ENCODE results near the gene FCHSD2. TPM values are rescaled to one million over a fixed set of nuclear protein-coding genes. Genes with fewer than 3 reads are reported as not detected.

Gene FCHSD2
- 16.0 and 18.1 TPM in 2 replicates for total RNA-seq

DNA sequence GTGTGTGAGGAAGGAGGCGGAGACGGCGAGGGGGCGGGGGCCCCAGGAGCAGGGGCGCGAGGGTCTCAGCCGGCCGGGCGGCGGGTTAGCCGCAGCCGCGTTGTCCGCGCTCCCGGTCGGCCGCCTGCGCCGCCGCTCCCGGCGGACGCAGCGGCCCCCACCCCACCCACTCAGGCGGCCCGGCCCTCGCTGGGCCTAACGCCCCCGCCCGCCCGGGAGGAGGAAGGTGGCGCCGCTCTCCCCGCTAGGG lies at the start of gene FCHSD2:
Gene FCHSD2 (minus strand): TSS at position 191 of the 250 bp plus-strand sequence. CDS start 441 bp downstream, outside the sequence.
- no peak for DNase-seq (ENCODE audit: low spot score)
- H3K36me3 Mint-ChIP-seq (ENCODE audit: low read depth): peaks cover 30% of the 10 kb centered on the region
- peaks cover 33% of the 10 kb centered on the region for H3K4me1 Mint-ChIP-seq (ENCODE audit: low read depth)
- H3K4me3 Mint-ChIP-seq (ENCODE audit: low read depth): peak within 1 kb of the TSS; percentile 99
- H3K27me3 Mint-ChIP-seq (ENCODE audit: low read depth): no peaks in the 10 kb centered on the region
- intact Hi-C loops (cut with micrococcal nuclease): loop anchor here (2.0 to 10.0 kb wide), 2 partner anchors 171 to 417 kb away; no protein-coding TSS in a partner anchor
- no peaks in the 10 kb centered on the region for H3K9me3 Mint-ChIP-seq
- peak within 1 kb of the TSS; percentile 96 for H3K27ac Mint-ChIP-seq

- Mint-ChIP-seq H3K4me3 (ENCODE audit: low read depth) (no peak overlapping the region), H3K4me1 (ENCODE audit: low read depth) (no peaks in the 10 kb centered on the region), H3K9me3 (no peaks in the 10 kb centered on the region), H3K36me3 (ENCODE audit: low read depth) (no peaks in the 10 kb centered on the region), H3K27me3 (ENCODE audit: low read depth) (peaks cover 9% of the 10 kb centered on the region), H3K27ac (no peak overlapping the region)
- intact Hi-C loops (cut with micrococcal nuclease): no loop called here
- DNase-seq (ENCODE audit: low spot score): no peak
Observed at GRCh38 chr11:73191151-73191550, 49.0 kb upstream of the FCHSD2 start.

- Mint-ChIP-seq H3K4me1 (ENCODE audit: low read depth) (no peaks in the 10 kb centered on the region), H3K36me3 (ENCODE audit: low read depth) (no peaks in the 10 kb centered on the region), H3K27ac (no peak overlapping the region), H3K27me3 (ENCODE audit: low read depth) (peaks cover 6% of the 10 kb centered on the region), H3K4me3 (ENCODE audit: low read depth) (no peak overlapping the region), H3K9me3 (no peaks in the 10 kb centered on the region)
- intact Hi-C loops (cut with micrococcal nuclease): no loop called here
- no peak for DNase-seq (ENCODE audit: low spot score)
Observed at GRCh38 chr11:73190557-73190885, 48.4 kb upstream of the FCHSD2 start.

GRCh38 chr11:73189723-73190556 lies 47.8 kb upstream of the FCHSD2 start:
- H3K27ac Mint-ChIP-seq: no peak overlapping the region
- no peak for DNase-seq (ENCODE audit: low spot score)
- peaks cover 6% of the 10 kb centered on the region for H3K27me3 Mint-ChIP-seq (ENCODE audit: low read depth)
- H3K4me1 Mint-ChIP-seq (ENCODE audit: low read depth): peaks cover 4% of the 10 kb centered on the region
- H3K4me3 Mint-ChIP-seq (ENCODE audit: low read depth): no peak overlapping the region
- H3K9me3 Mint-ChIP-seq: no peaks in the 10 kb centered on the region
- no peaks in the 10 kb centered on the region for H3K36me3 Mint-ChIP-seq (ENCODE audit: low read depth)
- intact Hi-C loops (cut with micrococcal nuclease): loop anchor here (10.0 kb wide), 1 partner anchor 95 kb away; no protein-coding TSS in a partner anchor

GRCh38 chr11:73189315-73189714 lies 47.2 kb upstream of the FCHSD2 start:
- intact Hi-C loops (cut with micrococcal nuclease): loop anchor here (10.0 kb wide), 1 partner anchor 95 kb away; no protein-coding TSS in a partner anchor
- H3K27me3 Mint-ChIP-seq (ENCODE audit: low read depth): peaks cover 8% of the 10 kb centered on the region
- H3K9me3 Mint-ChIP-seq: no peaks in the 10 kb centered on the region
- no peaks in the 10 kb centered on the region for H3K36me3 Mint-ChIP-seq (ENCODE audit: low read depth)
- DNase-seq (ENCODE audit: low spot score): no peak
- H3K27ac Mint-ChIP-seq: no peak overlapping the region
- peaks cover 5% of the 10 kb centered on the region for H3K4me1 Mint-ChIP-seq (ENCODE audit: low read depth)
- no peak overlapping the region for H3K4me3 Mint-ChIP-seq (ENCODE audit: low read depth)

- H3K27me3 Mint-ChIP-seq (ENCODE audit: low read depth): peaks cover 11% of the 10 kb centered on the region
- peaks cover 5% of the 10 kb centered on the region for H3K4me1 Mint-ChIP-seq (ENCODE audit: low read depth)
- no peak for DNase-seq (ENCODE audit: low spot score)
- no peaks in the 10 kb centered on the region for H3K36me3 Mint-ChIP-seq (ENCODE audit: low read depth)
- H3K4me3 Mint-ChIP-seq (ENCODE audit: low read depth): no peak overlapping the region
- intact Hi-C loops (cut with micrococcal nuclease): loop anchor here (10.0 kb wide), 1 partner anchor 96 kb away; no protein-coding TSS in a partner anchor
- no peaks in the 10 kb centered on the region for H3K9me3 Mint-ChIP-seq
- no peak overlapping the region for H3K27ac Mint-ChIP-seq
Observed at GRCh38 chr11:73188301-73188700, 46.2 kb upstream of the FCHSD2 start.

- no peak overlapping the region for H3K4me3 Mint-ChIP-seq (ENCODE audit: low read depth)
- intact Hi-C loops (cut with micrococcal nuclease): loop anchor here (10.0 kb wide), 1 partner anchor 97 kb away; no protein-coding TSS in a partner anchor
- H3K36me3 Mint-ChIP-seq (ENCODE audit: low read depth): no peaks in the 10 kb centered on the region
- no peaks in the 10 kb centered on the region for H3K9me3 Mint-ChIP-seq
- H3K4me1 Mint-ChIP-seq (ENCODE audit: low read depth): peaks cover 5% of the 10 kb centered on the region
- no peak for DNase-seq (ENCODE audit: low spot score)
- no peak overlapping the region for H3K27ac Mint-ChIP-seq
- H3K27me3 Mint-ChIP-seq (ENCODE audit: low read depth): peaks cover 15% of the 10 kb centered on the region
Observed at GRCh38 chr11:73187854-73188253, 45.7 kb upstream of the FCHSD2 start.

DNA sequence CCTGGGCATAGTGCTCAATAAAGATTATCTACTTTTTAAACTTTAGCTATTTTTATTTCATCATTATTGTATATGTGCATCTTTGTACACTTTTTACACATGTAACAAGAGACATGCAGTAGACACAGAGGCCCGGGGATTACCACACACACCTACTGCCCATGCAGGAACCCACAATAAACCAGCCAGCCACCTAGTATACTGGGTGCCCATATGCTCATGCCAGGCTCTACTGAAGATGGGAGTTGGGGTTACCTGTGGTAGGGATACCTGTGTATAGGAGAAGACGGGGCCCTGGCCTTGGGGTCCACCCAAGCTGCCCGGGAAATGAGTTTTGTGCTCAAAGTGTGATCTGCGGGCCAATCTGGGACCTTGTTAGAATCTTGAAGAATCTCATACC lies 44.8 kb upstream of the FCHSD2 start:
- DNase-seq (ENCODE audit: low spot score): no peak
- Mint-ChIP-seq H3K9me3 (no peaks in the 10 kb centered on the region), H3K4me3 (ENCODE audit: low read depth) (no peak overlapping the region), H3K36me3 (ENCODE audit: low read depth) (no peaks in the 10 kb centered on the region), H3K27ac (no peak overlapping the region), H3K4me1 (ENCODE audit: low read depth) (peaks cover 5% of the 10 kb centered on the region), H3K27me3 (ENCODE audit: low read depth) (peaks cover 17% of the 10 kb centered on the region)
- intact Hi-C loops (cut with micrococcal nuclease): loop anchor here (10.0 kb wide), 1 partner anchor 98 kb away; no protein-coding TSS in a partner anchor

DNA sequence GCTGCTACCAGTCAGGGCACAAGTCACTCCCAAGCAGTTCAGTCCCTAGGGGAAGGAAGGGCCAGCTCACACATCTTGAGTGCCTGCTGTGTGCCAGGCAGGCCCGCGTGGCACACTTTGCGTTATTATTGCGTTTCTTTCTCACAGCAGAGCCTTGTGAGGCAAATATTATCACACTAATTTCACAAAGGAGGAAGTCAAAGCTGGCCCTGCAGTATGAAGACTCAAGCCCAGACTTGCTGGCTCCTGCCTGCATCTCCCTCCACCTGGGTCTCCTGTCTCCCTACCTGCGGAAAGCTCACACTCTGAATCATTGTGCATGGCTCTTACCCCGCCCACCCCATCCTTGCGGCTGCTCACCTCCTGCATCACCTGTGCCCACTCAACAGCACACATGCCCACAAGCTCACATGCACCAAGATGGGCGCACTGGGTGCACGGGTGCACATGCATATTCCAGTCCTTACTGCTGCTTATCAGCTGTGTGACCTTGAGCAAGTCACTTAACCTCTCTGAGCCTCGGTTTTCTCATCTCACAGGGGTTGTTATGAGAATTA lies 44.3 kb upstream of the FCHSD2 start:
- peaks cover 19% of the 10 kb centered on the region for H3K27me3 Mint-ChIP-seq (ENCODE audit: low read depth)
- H3K9me3 Mint-ChIP-seq: no peaks in the 10 kb centered on the region
- no peaks in the 10 kb centered on the region for H3K36me3 Mint-ChIP-seq (ENCODE audit: low read depth)
- H3K4me1 Mint-ChIP-seq (ENCODE audit: low read depth): peaks cover 5% of the 10 kb centered on the region
- no peak overlapping the region for H3K4me3 Mint-ChIP-seq (ENCODE audit: low read depth)
- intact Hi-C loops (cut with micrococcal nuclease): loop anchor here (10.0 kb wide), 1 partner anchor 98 kb away; no protein-coding TSS in a partner anchor
- H3K27ac Mint-ChIP-seq: no peak overlapping the region
- DNase-seq (ENCODE audit: low spot score): no peak

DNA sequence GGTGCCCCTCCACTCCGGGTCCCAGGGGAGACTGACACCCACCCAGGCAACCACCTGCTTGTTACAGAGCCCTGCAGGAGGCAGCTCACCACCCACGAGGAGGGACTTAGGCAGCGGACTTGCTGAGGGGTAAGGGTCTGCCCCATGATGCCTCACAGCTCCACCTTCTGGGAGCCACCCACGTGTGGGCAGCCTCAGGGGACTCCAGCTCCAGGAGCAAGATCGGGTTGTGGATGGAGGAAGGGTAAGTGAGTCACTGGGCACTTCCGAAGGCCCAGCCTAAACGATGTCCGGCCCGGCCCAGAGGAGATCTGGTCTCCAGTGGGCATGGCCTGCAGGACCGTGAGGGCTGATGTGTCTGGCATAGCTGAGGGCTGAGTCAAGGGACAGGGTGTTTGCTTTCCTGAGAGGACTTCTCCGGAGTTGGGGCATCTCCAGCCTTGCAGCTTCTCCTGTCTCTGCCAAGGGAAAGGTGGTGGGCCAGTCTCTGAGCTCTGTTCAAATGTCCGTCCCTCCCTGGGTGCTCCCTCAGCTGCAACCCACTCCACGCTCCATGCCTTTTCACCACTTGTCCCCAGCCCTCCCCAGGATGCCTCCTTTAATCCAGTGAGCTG lies 43.7 kb upstream of the FCHSD2 start:
- peaks cover 5% of the 10 kb centered on the region for H3K4me1 Mint-ChIP-seq (ENCODE audit: low read depth)
- no peak for DNase-seq (ENCODE audit: low spot score)
- H3K27me3 Mint-ChIP-seq (ENCODE audit: low read depth): peaks cover 22% of the 10 kb centered on the region
- H3K4me3 Mint-ChIP-seq (ENCODE audit: low read depth): no peak overlapping the region
- H3K36me3 Mint-ChIP-seq (ENCODE audit: low read depth): no peaks in the 10 kb centered on the region
- no peak overlapping the region for H3K27ac Mint-ChIP-seq
- intact Hi-C loops (cut with micrococcal nuclease): loop anchor here (2.0 to 10.0 kb wide), 2 partner anchors 57 to 99 kb away; no protein-coding TSS in a partner anchor
- H3K9me3 Mint-ChIP-seq: no peaks in the 10 kb centered on the region

GRCh38 chr11:73184953-73185671 lies 43.0 kb upstream of the FCHSD2 start:
- H3K4me3 Mint-ChIP-seq (ENCODE audit: low read depth): no peak overlapping the region
- H3K36me3 Mint-ChIP-seq (ENCODE audit: low read depth): no peaks in the 10 kb centered on the region
- H3K27ac Mint-ChIP-seq: no peak overlapping the region
- intact Hi-C loops (cut with micrococcal nuclease): loop anchor here (2.0 to 10.0 kb wide), 2 partner anchors 58 to 100 kb away; no protein-coding TSS in a partner anchor
- DNase-seq (ENCODE audit: low spot score): peak; percentile 46
- peaks cover 5% of the 10 kb centered on the region for H3K4me1 Mint-ChIP-seq (ENCODE audit: low read depth)
- H3K9me3 Mint-ChIP-seq: no peaks in the 10 kb centered on the region
- H3K27me3 Mint-ChIP-seq (ENCODE audit: low read depth): peaks cover 21% of the 10 kb centered on the region

GRCh38 chr11:73182824-73183321 lies 40.8 kb upstream of the FCHSD2 start:
- Mint-ChIP-seq H3K27ac (no peak overlapping the region), H3K27me3 (ENCODE audit: low read depth) (peaks cover 25% of the 10 kb centered on the region), H3K4me1 (ENCODE audit: low read depth) (peaks cover 9% of the 10 kb centered on the region), H3K4me3 (ENCODE audit: low read depth) (no peak overlapping the region), H3K36me3 (ENCODE audit: low read depth) (no peaks in the 10 kb centered on the region), H3K9me3 (no peaks in the 10 kb centered on the region)
- DNase-seq (ENCODE audit: low spot score): no peak
- intact Hi-C loops (cut with micrococcal nuclease): loop anchor here (10.0 kb wide), 1 partner anchor 102 kb away; no protein-coding TSS in a partner anchor
